Adrenal gland (tissue), 12 donors: ENCODE data around the gene EPHA3. TPM values are rescaled to one million over a fixed set of nuclear protein-coding genes. Genes with fewer than 3 reads are reported as not detected.

ENCODE experiments used
- DNase-seq, 7 donors: peaks; one replicate each; pipeline ENCODE4 v3.0.0-alpha.2; 2019 to 2020
- H3K27ac ChIP-seq, 5 donors: fragments of 200-600 bp; sonication (generic) in 4 of 5; 1 replicate in 3 of 5; 2 replicates in 2 of 5; pipeline versions ENCODE4 v1.5.1 to v1.8.0; 2016 to 2020; ENCODE audit warnings: mild to moderate bottlenecking in 1 of 5
- H3K27me3 ChIP-seq: fragments of 200-600 bp; 2 replicates; pipeline ENCODE4 v1.8.0; 2021
- H3K36me3 ChIP-seq, 2 donors: fragments of 200-600 bp; replicated peaks in 1 of 2; 1 replicate in 1 of 2; 2 replicates in 1 of 2; pipeline versions ENCODE4 v1.5.1 to v1.8.0; 2018 to 2022
- H3K4me1 ChIP-seq, 2 donors: fragments of 200-600 bp; replicated peaks in 1 of 2; 1 replicate in 1 of 2; 2 replicates in 1 of 2; pipeline versions ENCODE4 v1.5.1 to v1.8.0; 2018 to 2021
- H3K4me3 ChIP-seq, 4 donors: fragments of 200-600 bp; sonication (generic) in 3 of 4; one replicate each; pipeline ENCODE4 v1.5.1; 2016 to 2018
- H3K9me3 ChIP-seq, 3 donors: fragments of 200-600 bp; sonication (generic) in 1 of 3; replicated peaks in 1 of 3; 1 replicate in 2 of 3; 2 replicates in 1 of 3; pipeline versions ENCODE4 v1.5.1 to v1.8.0; 2016 to 2021
- POLR2A ChIP-seq, 2 donors: fragments of 450-650 bp; IDR thresholded peaks; one replicate each; pipeline ENCODE4 v1.6.1; 2017; ENCODE audit warnings: antibody characterized with exemption in 2 of 2, mild to moderate bottlenecking in 2 of 2, moderate library complexity in 1 of 2
- WGBS, 4 donors: extraction: QIAGEN DNeasy Blood & Tissue Kit in 2 of 4; methylation state at CpG; one replicate each; pipeline versions ENCODE4 v1.1.5 to v1.1.7; 2013 to 2017; 5-methylcytosine and 5-hydroxymethylcytosine counted together
- intact Hi-C, 2 donors: fragments of 100-400 bp; cut with DNase I; formaldehyde crosslinking; loops; one replicate each; pipeline versions ENCODE4 v1.14.1 to v1.15.0; 2022 to 2023
- polyA plus RNA-seq, 3 donors: library from polyadenylated mRNA; stranded (reverse); fragments of 200-250 nt in 2 of 3; fragments of 350-450 nt in 1 of 3; fragmentation: Illumina TruSeq in 1 of 3; extraction: RNeasy Lipid Tissue Mini Kit (QIAGEN cat#74804) in 1 of 3; gene quantifications; one replicate each; pipeline ENCODE4 v1.2.3, GENCODE V29; 2013 to 2014
- total RNA-seq, 9 donors: library from RNA; depleted of rRNA in 4 of 9; stranded (reverse); fragments of >200 nt in 4 of 9; fragments of 120-200 nt in 1 of 9; fragmentation: NEBNext Ultra II Directional in 1 of 9; extraction: Animal tissue kit (Norgen Biotek cat#: 25700) in 1 of 9; gene quantifications; one replicate each; pipeline versions ENCODE4 v1.1.0 to v1.2.4, GENCODE V29; 2013 to 2023
- TF ChIP-seq, protein P1 (sequence below), 6 experiments: fragments of 450-650 bp in 4 of 6; fragments of 200-600 bp in 2 of 6; sonication (generic) in 1 of 6; IDR thresholded peaks; 1 replicate in 5 of 6; 2 replicates in 1 of 6; pipeline versions ENCODE4 v1.5.1 to v1.8.0; 2016 to 2021; ENCODE audit warnings: antibody characterized with exemption in 6 of 6, mild to moderate bottlenecking in 2 of 6, moderate library complexity in 1 of 6
- donor health status: healthy with polysubstance abuse.
- donor health status: Bipolar disorder and iron deficiency.
- donor health status: DM: yes; HTN: yes; CAD: no.
- donor health status: DM: no; HTN: no; CAD: no.
- donor health status: DM: no; HTN: no; CAD: no.
- donor health status: DM: yes; HTN: yes; CAD: no.

The EPHA3 gene
- total and polyA plus RNA-seq, 12 donors, result 0.17 to 5.1 (median 0.48) TPM

DNA sequence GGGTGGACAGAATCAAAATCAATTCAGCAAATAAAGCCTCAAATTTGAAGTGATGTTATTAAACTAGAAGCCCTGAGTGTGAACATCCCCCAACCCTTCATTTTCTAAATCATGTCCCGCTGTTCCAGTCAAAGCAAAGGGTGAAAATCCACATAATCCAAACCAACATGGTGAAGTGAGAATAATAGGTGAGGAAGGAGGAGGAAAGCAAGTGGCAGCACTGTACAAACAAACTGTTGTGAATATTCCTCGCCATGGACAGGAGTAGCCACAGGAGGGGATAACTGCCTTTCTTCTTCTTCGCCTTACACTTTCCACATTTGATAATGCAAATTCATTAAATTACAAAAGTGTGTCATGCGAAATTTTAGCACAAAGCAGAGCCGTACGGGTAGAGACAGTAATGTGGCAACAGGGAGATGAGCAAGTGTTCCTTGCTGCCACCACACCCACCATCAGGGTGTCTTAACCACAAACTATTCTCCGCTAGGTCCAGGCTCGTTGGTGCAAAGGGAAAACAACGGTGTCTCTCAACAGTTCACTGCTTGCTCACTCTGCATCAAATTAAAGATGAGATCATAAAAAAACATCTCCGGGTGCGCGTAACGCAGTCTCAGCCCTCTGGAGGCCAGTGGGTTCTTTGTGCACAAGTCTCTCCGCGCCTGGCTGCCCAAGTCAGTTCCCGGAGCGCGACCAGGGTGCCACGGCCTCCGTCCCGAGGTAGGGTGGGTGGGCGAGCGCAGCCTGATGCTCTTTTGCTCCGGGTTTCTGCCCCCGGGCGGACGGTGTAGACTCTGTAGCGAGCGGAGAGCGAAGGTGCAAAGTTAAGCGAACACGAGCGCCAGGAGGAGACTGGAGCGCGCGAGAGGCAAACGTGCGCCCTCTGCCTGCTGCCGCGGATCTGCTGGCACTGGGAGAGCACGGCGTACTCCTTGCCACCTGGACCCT is 6.7 kb downstream of the EPHA3 start:
- TF ChIP-seq POLR2A (IDR thresholded peaks at IDR 0.05), result no peak
- TF ChIP-seq, protein P1, sequence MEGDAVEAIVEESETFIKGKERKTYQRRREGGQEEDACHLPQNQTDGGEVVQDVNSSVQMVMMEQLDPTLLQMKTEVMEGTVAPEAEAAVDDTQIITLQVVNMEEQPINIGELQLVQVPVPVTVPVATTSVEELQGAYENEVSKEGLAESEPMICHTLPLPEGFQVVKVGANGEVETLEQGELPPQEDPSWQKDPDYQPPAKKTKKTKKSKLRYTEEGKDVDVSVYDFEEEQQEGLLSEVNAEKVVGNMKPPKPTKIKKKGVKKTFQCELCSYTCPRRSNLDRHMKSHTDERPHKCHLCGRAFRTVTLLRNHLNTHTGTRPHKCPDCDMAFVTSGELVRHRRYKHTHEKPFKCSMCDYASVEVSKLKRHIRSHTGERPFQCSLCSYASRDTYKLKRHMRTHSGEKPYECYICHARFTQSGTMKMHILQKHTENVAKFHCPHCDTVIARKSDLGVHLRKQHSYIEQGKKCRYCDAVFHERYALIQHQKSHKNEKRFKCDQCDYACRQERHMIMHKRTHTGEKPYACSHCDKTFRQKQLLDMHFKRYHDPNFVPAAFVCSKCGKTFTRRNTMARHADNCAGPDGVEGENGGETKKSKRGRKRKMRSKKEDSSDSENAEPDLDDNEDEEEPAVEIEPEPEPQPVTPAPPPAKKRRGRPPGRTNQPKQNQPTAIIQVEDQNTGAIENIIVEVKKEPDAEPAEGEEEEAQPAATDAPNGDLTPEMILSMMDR (IDR thresholded peaks at IDR 0.05), result peak in 4 of 6 experiments; percentile 18 to 41 (median 34)
- intact Hi-C loops, result no loop called here
- peak in 6 of 7 donors; percentile 24 to 76 (median 31) for DNase-seq
- Histone ChIP-seq H3K27ac (no peak overlapping the region), H3K4me3 (peak overlapping the region in 1 of 4 donors; percentile 40), H3K4me1 (no peaks in the 10 kb centered on the region), H3K27me3 (peaks cover 9% of the 10 kb centered on the region), H3K36me3 (no peaks in the 10 kb centered on the region), H3K9me3 (no peaks in the 10 kb centered on the region)
- 3 to 19% (median 6%) methylated on average over 9 to 42 of the region's 42 CpGs for WGBS, 4 donors

DNA sequence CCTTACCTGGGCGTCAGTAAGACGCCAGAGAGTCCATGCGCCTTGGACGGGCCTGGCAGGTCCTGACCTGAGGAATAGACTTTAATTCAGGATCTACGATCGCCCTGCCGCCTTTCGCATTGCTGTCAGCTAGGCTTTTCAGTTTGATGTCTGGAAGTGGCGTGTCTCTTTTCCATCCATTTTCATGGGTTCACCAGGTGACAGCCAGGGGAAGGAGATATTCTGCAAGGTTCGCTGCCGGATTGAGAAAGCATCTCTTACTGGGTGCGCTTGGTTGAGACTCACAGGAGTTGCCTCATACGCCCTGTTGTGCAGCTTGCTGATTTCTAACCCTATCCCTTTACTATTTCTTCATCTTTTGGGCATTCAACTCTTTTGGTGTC is 7.4 kb downstream of the EPHA3 start:
- Histone ChIP-seq H3K27ac (no peak overlapping the region), H3K9me3 (no peaks in the 10 kb centered on the region), H3K27me3 (peaks cover 11% of the 10 kb centered on the region), H3K4me3 (peak overlapping the region in 1 of 4 donors; percentile 40), H3K4me1 (no peaks in the 10 kb centered on the region), H3K36me3 (no peaks in the 10 kb centered on the region)
- DNase-seq, result no peak
- intact Hi-C loops, result no loop called here
- TF ChIP-seq, protein P1 (IDR thresholded peaks at IDR 0.05), result no peak
- no peak for TF ChIP-seq POLR2A (IDR thresholded peaks at IDR 0.05)
- 16 to 34% (median 21%) methylated on average over 5 to 13 of the region's 13 CpGs for WGBS, 4 donors

DNA sequence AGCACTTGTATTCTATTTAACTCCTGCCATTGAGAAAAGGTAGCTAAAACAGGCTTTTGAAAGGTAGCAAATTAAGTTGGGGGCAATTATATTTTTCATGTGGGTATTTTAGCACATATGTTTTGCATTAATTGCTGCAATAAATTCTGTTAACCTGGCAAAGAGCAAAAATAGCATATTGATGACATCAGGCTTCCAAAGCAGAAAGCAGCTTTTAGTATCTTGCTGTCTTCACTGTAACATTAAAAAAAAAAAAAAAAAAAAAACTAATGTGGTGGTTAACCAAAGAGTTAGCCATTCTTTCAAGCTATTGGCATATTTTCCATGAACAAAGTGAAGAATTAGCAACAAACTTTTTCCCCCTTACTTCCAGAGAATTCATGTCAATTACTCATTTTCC is 9.1 kb downstream of the EPHA3 start:
- no peak for DNase-seq
- H3K27ac ChIP-seq, result no peak overlapping the region
- no peak overlapping the region for H3K4me3 ChIP-seq
- H3K27me3 ChIP-seq, result peaks cover 11% of the 10 kb centered on the region
- no peaks in the 10 kb centered on the region for H3K9me3 ChIP-seq
- H3K36me3 ChIP-seq, result no peaks in the 10 kb centered on the region
- TF ChIP-seq, protein P1 (IDR thresholded peaks at IDR 0.05), result no peak
- no peak for TF ChIP-seq POLR2A (IDR thresholded peaks at IDR 0.05)
- intact Hi-C loops, result no loop called here
- no peaks in the 10 kb centered on the region for H3K4me1 ChIP-seq

DNA sequence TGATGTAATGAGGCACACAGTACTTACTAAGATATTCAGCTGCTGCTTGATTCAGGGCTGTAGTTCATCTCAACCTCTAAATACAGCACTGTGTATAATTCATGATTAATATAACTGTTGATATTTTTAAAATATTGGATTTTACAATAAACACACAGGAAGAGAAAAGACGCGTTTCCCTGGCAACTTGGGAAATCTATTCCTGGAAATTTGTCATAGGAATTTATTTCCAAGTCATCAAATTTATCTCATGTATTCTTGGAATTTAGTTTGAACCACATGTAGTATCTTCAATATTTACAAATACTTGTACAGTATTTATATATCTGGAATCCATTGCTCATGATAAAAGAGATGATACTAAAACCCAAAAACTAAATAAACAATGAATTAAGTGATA is 30.6 kb downstream of the EPHA3 start:
- H3K27me3 ChIP-seq, result no peaks in the 10 kb centered on the region
- H3K36me3 ChIP-seq, result no peaks in the 10 kb centered on the region
- H3K4me1 ChIP-seq, result no peaks in the 10 kb centered on the region
- intact Hi-C loops, result no loop called here
- DNase-seq, result no peak
- H3K4me3 ChIP-seq, result no peak overlapping the region
- H3K27ac ChIP-seq, result no peak overlapping the region
- 66 to 81% (median 70%) methylated on average over 2 of the region's 2 CpGs for WGBS, 4 donors
- no peaks in the 10 kb centered on the region for H3K9me3 ChIP-seq
- no peak for TF ChIP-seq POLR2A (IDR thresholded peaks at IDR 0.05)
- TF ChIP-seq, protein P1 (IDR thresholded peaks at IDR 0.05), result no peak
